BLaER1 (cell line): Measurements from ENCODE around the gene IQGAP1.

Experiments
- H3K27ac ChIP-seq: shearing (Covaris generic); formaldehyde crosslinking; 2 replicates; pipeline ENCODE4 v1.8.1; 2022
- H3K27me3 ChIP-seq: shearing (Covaris generic); formaldehyde crosslinking; 2 replicates; pipeline ENCODE4 v1.8.1; 2022
- H3K36me3 ChIP-seq: shearing (Covaris generic); formaldehyde crosslinking; 2 replicates; pipeline ENCODE4 v1.8.1; 2022
- H3K4me1 ChIP-seq: shearing (Covaris generic); formaldehyde crosslinking; 2 replicates; pipeline ENCODE4 v1.8.1; 2022
- H3K4me2 ChIP-seq: shearing (Covaris generic); formaldehyde crosslinking; 2 replicates; pipeline ENCODE4 v1.8.1; 2022
- H3K4me3 ChIP-seq: shearing (Covaris generic); formaldehyde crosslinking; 2 replicates; pipeline ENCODE4 v1.8.1; 2022
- H3K9ac ChIP-seq: shearing (Covaris generic); formaldehyde crosslinking; 2 replicates; pipeline ENCODE4 v1.8.1; 2022
- H3K9me3 ChIP-seq: shearing (Covaris generic); formaldehyde crosslinking; 2 replicates; pipeline ENCODE4 v1.8.1; 2022
- H4K20me1 ChIP-seq: shearing (Covaris generic); formaldehyde crosslinking; 2 replicates; pipeline ENCODE4 v1.8.1; 2022
- Cebpa-rat ChIP-seq: shearing (Covaris generic); IDR thresholded peaks from 2 replicates; pipeline ENCODE4 v1.8.1; 2022

IQGAP1 gene

GRCh38 chr15:90458061-90458460 is 70.0 kb downstream of the IQGAP1 start:
- Histone ChIP-seq H3K4me2 (no peak overlapping the region), H3K9ac (no peak overlapping the region), H3K27ac (no peak overlapping the region), H3K4me1 (0 out of 2 replicates have a peak, but pooled peaks cover 4% of the 10 kb centered on the region), H4K20me1 (no peaks in the 10 kb centered on the region), H3K9me3 (no peaks in the 10 kb centered on the region), H3K36me3 (peaks cover 98% of the 10 kb centered on the region), H3K4me3 (no peak overlapping the region), H3K27me3 (no peaks in the 10 kb centered on the region)
- no peak for TF ChIP-seq Cebpa-rat

GRCh38 chr15:90459368-90459767 is 71.3 kb downstream of the IQGAP1 start:
- no peak for TF ChIP-seq Cebpa-rat
- Histone ChIP-seq H3K27ac (no peak overlapping the region), H3K9ac (no peak overlapping the region), H3K9me3 (no peaks in the 10 kb centered on the region), H3K4me1 (0 out of 2 replicates have a peak, but pooled peaks cover 7% of the 10 kb centered on the region), H3K27me3 (no peaks in the 10 kb centered on the region), H3K36me3 (peaks cover 98% of the 10 kb centered on the region), H4K20me1 (no peaks in the 10 kb centered on the region), H3K4me3 (no peak overlapping the region), H3K4me2 (no peak overlapping the region)

- Histone ChIP-seq H3K9me3 (no peaks in the 10 kb centered on the region), H3K27me3 (no peaks in the 10 kb centered on the region), H3K4me3 (no peak overlapping the region), H3K4me1 (0 out of 2 replicates have a peak, but pooled peaks cover 7% of the 10 kb centered on the region), H3K36me3 (peaks cover 98% of the 10 kb centered on the region), H3K4me2 (no peak overlapping the region), H3K9ac (no peak overlapping the region), H4K20me1 (no peaks in the 10 kb centered on the region), H3K27ac (no peak overlapping the region)
- TF ChIP-seq Cebpa-rat: no peak
Observed at GRCh38 chr15:90460142-90460824, 72.2 kb downstream of the IQGAP1 start.

- H3K9ac ChIP-seq: no peak overlapping the region
- no peak overlapping the region for H3K27ac ChIP-seq
- peaks cover 98% of the 10 kb centered on the region for H3K36me3 ChIP-seq
- H3K4me2 ChIP-seq: no peak overlapping the region
- H3K9me3 ChIP-seq: no peaks in the 10 kb centered on the region
- TF ChIP-seq Cebpa-rat: no peak
- no peak overlapping the region for H3K4me3 ChIP-seq
- no peaks in the 10 kb centered on the region for H3K27me3 ChIP-seq
- H4K20me1 ChIP-seq: no peaks in the 10 kb centered on the region
- 0 out of 2 replicates have a peak, but pooled peaks cover 7% of the 10 kb centered on the region for H3K4me1 ChIP-seq
Observed at GRCh38 chr15:90463381-90463780, 75.3 kb downstream of the IQGAP1 start.

GRCh38 chr15:90465140-90465929 is 77.3 kb downstream of the IQGAP1 start:
- Histone ChIP-seq H3K4me2 (no peak overlapping the region), H4K20me1 (no peaks in the 10 kb centered on the region), H3K4me1 (0 out of 2 replicates have a peak, but pooled peaks cover 7% of the 10 kb centered on the region), H3K9ac (no peak overlapping the region), H3K9me3 (no peaks in the 10 kb centered on the region), H3K36me3 (peaks cover 98% of the 10 kb centered on the region), H3K4me3 (no peak overlapping the region), H3K27ac (no peak overlapping the region), H3K27me3 (no peaks in the 10 kb centered on the region)
- no peak for TF ChIP-seq Cebpa-rat

GRCh38 chr15:90465930-90466567 is 78.0 kb downstream of the IQGAP1 start:
- H3K4me1 ChIP-seq: 0 out of 2 replicates have a peak, but pooled peaks cover 7% of the 10 kb centered on the region
- H3K27me3 ChIP-seq: no peaks in the 10 kb centered on the region
- no peak overlapping the region for H3K27ac ChIP-seq
- TF ChIP-seq Cebpa-rat: no peak
- no peaks in the 10 kb centered on the region for H4K20me1 ChIP-seq
- no peaks in the 10 kb centered on the region for H3K9me3 ChIP-seq
- no peak overlapping the region for H3K9ac ChIP-seq
- no peak overlapping the region for H3K4me2 ChIP-seq
- H3K4me3 ChIP-seq: no peak overlapping the region
- H3K36me3 ChIP-seq: peaks cover 98% of the 10 kb centered on the region

GRCh38 chr15:90469723-90470122 is 81.7 kb downstream of the IQGAP1 start:
- Histone ChIP-seq H4K20me1 (no peaks in the 10 kb centered on the region), H3K4me1 (no peaks in the 10 kb centered on the region), H3K27me3 (no peaks in the 10 kb centered on the region), H3K4me3 (no peak overlapping the region), H3K4me2 (no peak overlapping the region), H3K9ac (no peak overlapping the region), H3K27ac (no peak overlapping the region), H3K9me3 (no peaks in the 10 kb centered on the region), H3K36me3 (peaks cover 100% of the 10 kb centered on the region)
- no peak for TF ChIP-seq Cebpa-rat

- Histone ChIP-seq H3K27ac (no peak overlapping the region), H3K4me3 (no peak overlapping the region), H3K27me3 (no peaks in the 10 kb centered on the region), H4K20me1 (no peaks in the 10 kb centered on the region), H3K4me2 (no peak overlapping the region), H3K4me1 (no peaks in the 10 kb centered on the region), H3K9me3 (no peaks in the 10 kb centered on the region), H3K36me3 (peaks cover 100% of the 10 kb centered on the region), H3K9ac (no peak overlapping the region; the same call in 1 of the 2 replicates)
- no peak for TF ChIP-seq Cebpa-rat
Observed at GRCh38 chr15:90470453-90470852, 82.4 kb downstream of the IQGAP1 start.

- Histone ChIP-seq H3K27me3 (no peaks in the 10 kb centered on the region), H3K9ac (no peak overlapping the region), H3K27ac (no peak overlapping the region), H3K4me1 (no peaks in the 10 kb centered on the region), H3K36me3 (peaks cover 99% of the 10 kb centered on the region), H3K4me3 (no peak overlapping the region), H3K9me3 (no peaks in the 10 kb centered on the region), H3K4me2 (no peak overlapping the region), H4K20me1 (no peaks in the 10 kb centered on the region)
- no peak for TF ChIP-seq Cebpa-rat
Observed at GRCh38 chr15:90471126-90471525, 83.1 kb downstream of the IQGAP1 start.

- Histone ChIP-seq H3K4me1 (no peaks in the 10 kb centered on the region), H3K36me3 (peaks cover 99% of the 10 kb centered on the region), H3K27me3 (no peaks in the 10 kb centered on the region), H3K4me3 (no peak overlapping the region), H3K27ac (no peak overlapping the region), H3K9ac (no peak overlapping the region), H3K9me3 (no peaks in the 10 kb centered on the region), H4K20me1 (no peaks in the 10 kb centered on the region), H3K4me2 (no peak overlapping the region)
- TF ChIP-seq Cebpa-rat: no peak
Observed at GRCh38 chr15:90471769-90472168, 83.7 kb downstream of the IQGAP1 start.
